ENCODE measurements around the gene IL17F. TPM values are rescaled to one million over a fixed set of nuclear protein-coding genes. Genes with fewer than 3 reads are reported as not detected.

IL17F gene
- polyA plus RNA-seq, 1 donor (not counting 4 experiments of a cell fraction or from before 2014, with no cell fraction given) = not detected

DNA sequence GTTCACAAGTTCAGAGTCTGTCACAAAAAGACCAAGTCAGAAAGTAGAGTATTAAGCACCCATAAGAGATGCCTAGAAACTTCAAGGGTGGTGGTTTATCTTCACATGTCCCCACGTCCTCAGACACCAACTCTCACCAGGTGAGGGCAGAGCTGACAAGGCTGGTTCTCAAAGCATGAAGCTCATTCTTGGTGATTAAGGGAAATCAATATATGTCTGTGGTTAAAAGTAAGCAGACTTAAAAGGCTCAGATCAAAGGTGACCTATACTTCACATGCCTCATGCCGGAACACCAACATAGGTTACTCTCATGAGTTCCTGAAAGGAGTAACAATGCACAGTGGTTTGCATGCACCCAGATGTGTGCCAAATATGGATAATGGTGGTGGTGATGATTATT is 31.2 kb downstream of the IL17F start:
- no peak overlapping the region for H3K9ac ChIP-seq (ENCODE audit: control insufficient read depth, extremely low read depth, insufficient read depth, low read length)
- DNase-seq (ENCODE audit: low read depth, low spot score) = no peak
- TF ChIP-seq, protein P1, sequence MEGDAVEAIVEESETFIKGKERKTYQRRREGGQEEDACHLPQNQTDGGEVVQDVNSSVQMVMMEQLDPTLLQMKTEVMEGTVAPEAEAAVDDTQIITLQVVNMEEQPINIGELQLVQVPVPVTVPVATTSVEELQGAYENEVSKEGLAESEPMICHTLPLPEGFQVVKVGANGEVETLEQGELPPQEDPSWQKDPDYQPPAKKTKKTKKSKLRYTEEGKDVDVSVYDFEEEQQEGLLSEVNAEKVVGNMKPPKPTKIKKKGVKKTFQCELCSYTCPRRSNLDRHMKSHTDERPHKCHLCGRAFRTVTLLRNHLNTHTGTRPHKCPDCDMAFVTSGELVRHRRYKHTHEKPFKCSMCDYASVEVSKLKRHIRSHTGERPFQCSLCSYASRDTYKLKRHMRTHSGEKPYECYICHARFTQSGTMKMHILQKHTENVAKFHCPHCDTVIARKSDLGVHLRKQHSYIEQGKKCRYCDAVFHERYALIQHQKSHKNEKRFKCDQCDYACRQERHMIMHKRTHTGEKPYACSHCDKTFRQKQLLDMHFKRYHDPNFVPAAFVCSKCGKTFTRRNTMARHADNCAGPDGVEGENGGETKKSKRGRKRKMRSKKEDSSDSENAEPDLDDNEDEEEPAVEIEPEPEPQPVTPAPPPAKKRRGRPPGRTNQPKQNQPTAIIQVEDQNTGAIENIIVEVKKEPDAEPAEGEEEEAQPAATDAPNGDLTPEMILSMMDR (optimal IDR thresholded peaks at IDR 0.05 in 1 of 3, IDR thresholded peaks at IDR 0.05 in 1 of 3, conservative IDR thresholded peaks at IDR 0.05 in 1 of 3; ENCODE audit: extremely low read depth in 1 of 3, insufficient read depth in 2 of 3, low read length in 3 of 3) = no peak
- TF ChIP-seq EZH2 (IDR thresholded peaks at IDR 0.05; ENCODE audit: low read length) = no peak
- H3K36me3 ChIP-seq (ENCODE audit: control insufficient read depth in 2 of 2, extremely low read depth in 1 of 2, insufficient read depth in 2 of 2, low read length in 2 of 2) = no peaks in the 10 kb centered on the region
- FAIRE-seq = no peak
- no peak overlapping the region for H3K4me3 ChIP-seq (ENCODE audit: control insufficient read depth in 2 of 3, extremely low read depth in 1 of 3, insufficient read depth in 2 of 3, low read depth in 1 of 3, low read length in 3 of 3)
- H2AFZ ChIP-seq (ENCODE audit: control insufficient read depth, low read length) = no peak overlapping the region
- no peaks in the 10 kb centered on the region for H3K9me1 ChIP-seq (ENCODE audit: control insufficient read depth, extremely low read depth, insufficient read depth, low read length)
- no peaks in the 10 kb centered on the region for H3K79me2 ChIP-seq (ENCODE audit: control insufficient read depth, insufficient read depth, low read length)
- H3K27me3 ChIP-seq (ENCODE audit: control insufficient read depth, extremely low read depth, insufficient read depth, low read length) = no peaks in the 10 kb centered on the region
- H3K27ac ChIP-seq (ENCODE audit: control insufficient read depth, insufficient read depth, low read length) = no peak overlapping the region
- H4K20me1 ChIP-seq (ENCODE audit: control insufficient read depth, extremely low read depth, insufficient read depth, low read length) = no peaks in the 10 kb centered on the region
- no peak overlapping the region for H3K4me2 ChIP-seq (ENCODE audit: control insufficient read depth, extremely low read depth, insufficient read depth, low read depth, low read length)
- dilution Hi-C loops (cut with MboI; ENCODE audit: extremely low pct_ligation_motif_present, low sequenced_read_pairs) = no loop called here
- no peaks in the 10 kb centered on the region for H3K4me1 ChIP-seq (ENCODE audit: control insufficient read depth, extremely low read depth, insufficient read depth, low read length)
- no peaks in the 10 kb centered on the region for H3K9me3 ChIP-seq (ENCODE audit: control insufficient read depth, low read depth, low read length)

DNA sequence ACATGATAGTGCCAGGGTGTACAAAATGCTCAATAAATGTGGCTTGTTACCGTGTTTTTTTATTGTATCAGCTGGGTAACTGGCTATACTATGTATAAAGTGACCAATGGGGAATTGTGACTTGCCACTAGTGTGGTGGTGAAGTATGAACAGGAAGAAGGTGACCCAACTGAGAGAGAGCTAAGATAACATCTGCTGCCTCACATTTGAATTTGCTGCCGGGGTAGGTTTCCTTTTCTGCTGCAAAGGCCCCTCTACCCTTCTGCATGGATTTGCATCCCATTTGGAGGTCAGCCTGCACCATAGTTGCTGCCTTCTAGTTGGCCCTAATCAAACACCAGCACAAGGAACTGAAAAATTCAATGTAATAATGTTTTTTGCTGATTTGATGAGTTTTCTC is 34.1 kb downstream of the IL17F start:
- Histone ChIP-seq H3K4me2 (ENCODE audit: control insufficient read depth, extremely low read depth, insufficient read depth, low read depth, low read length) (no peak overlapping the region), H2AFZ (ENCODE audit: control insufficient read depth, low read length) (no peak overlapping the region), H3K79me2 (ENCODE audit: control insufficient read depth, insufficient read depth, low read length) (no peaks in the 10 kb centered on the region), H3K36me3 (ENCODE audit: control insufficient read depth in 2 of 2, extremely low read depth in 1 of 2, insufficient read depth in 2 of 2, low read length in 2 of 2) (no peaks in the 10 kb centered on the region), H3K9ac (ENCODE audit: control insufficient read depth, extremely low read depth, insufficient read depth, low read length) (no peak overlapping the region), H3K9me3 (ENCODE audit: control insufficient read depth, low read depth, low read length) (no peaks in the 10 kb centered on the region), H3K27me3 (ENCODE audit: control insufficient read depth, extremely low read depth, insufficient read depth, low read length) (no peaks in the 10 kb centered on the region), H3K4me3 (ENCODE audit: control insufficient read depth in 2 of 3, extremely low read depth in 1 of 3, insufficient read depth in 2 of 3, low read depth in 1 of 3, low read length in 3 of 3) (no peak overlapping the region), H3K4me1 (ENCODE audit: control insufficient read depth, extremely low read depth, insufficient read depth, low read length) (no peaks in the 10 kb centered on the region), H3K27ac (ENCODE audit: control insufficient read depth, insufficient read depth, low read length) (no peak overlapping the region), H3K9me1 (ENCODE audit: control insufficient read depth, extremely low read depth, insufficient read depth, low read length) (no peaks in the 10 kb centered on the region), H4K20me1 (ENCODE audit: control insufficient read depth, extremely low read depth, insufficient read depth, low read length) (no peaks in the 10 kb centered on the region)
- dilution Hi-C loops (cut with MboI; ENCODE audit: extremely low pct_ligation_motif_present, low sequenced_read_pairs) = no loop called here
- DNase-seq (ENCODE audit: low read depth, low spot score) (no peak), FAIRE-seq (no peak)
- TF ChIP-seq EZH2 (IDR thresholded peaks at IDR 0.05; ENCODE audit: low read length) = no peak

DNA sequence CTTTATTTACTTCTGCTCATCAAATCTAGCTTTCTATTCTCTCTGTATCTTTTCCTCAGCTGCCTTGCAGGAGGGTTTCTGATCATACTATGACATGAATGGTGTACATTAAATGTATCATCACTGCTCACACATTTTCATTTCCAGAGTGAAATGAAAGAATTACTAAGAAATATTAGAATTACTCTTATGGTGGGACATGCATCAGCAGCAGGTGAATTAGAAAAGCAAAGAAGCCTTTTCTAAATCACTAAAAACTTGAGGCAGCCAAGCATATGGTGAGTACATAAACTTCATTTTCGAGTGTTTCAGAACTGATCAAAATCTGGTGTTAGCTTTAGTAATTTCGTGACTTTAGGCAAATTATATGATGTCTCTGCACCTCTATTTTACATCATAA is 34.5 kb downstream of the IL17F start:
- dilution Hi-C loops (cut with MboI; ENCODE audit: extremely low pct_ligation_motif_present, low sequenced_read_pairs) = no loop called here
- Histone ChIP-seq H3K4me1 (ENCODE audit: control insufficient read depth, extremely low read depth, insufficient read depth, low read length) (no peaks in the 10 kb centered on the region), H3K79me2 (ENCODE audit: control insufficient read depth, insufficient read depth, low read length) (no peaks in the 10 kb centered on the region), H3K27ac (ENCODE audit: control insufficient read depth, insufficient read depth, low read length) (no peak overlapping the region), H3K27me3 (ENCODE audit: control insufficient read depth, extremely low read depth, insufficient read depth, low read length) (no peaks in the 10 kb centered on the region), H3K4me2 (ENCODE audit: control insufficient read depth, extremely low read depth, insufficient read depth, low read depth, low read length) (no peak overlapping the region), H3K9ac (ENCODE audit: control insufficient read depth, extremely low read depth, insufficient read depth, low read length) (no peak overlapping the region), H2AFZ (ENCODE audit: control insufficient read depth, low read length) (no peak overlapping the region), H4K20me1 (ENCODE audit: control insufficient read depth, extremely low read depth, insufficient read depth, low read length) (no peaks in the 10 kb centered on the region), H3K36me3 (ENCODE audit: control insufficient read depth in 2 of 2, extremely low read depth in 1 of 2, insufficient read depth in 2 of 2, low read length in 2 of 2) (no peaks in the 10 kb centered on the region), H3K4me3 (ENCODE audit: control insufficient read depth in 2 of 3, extremely low read depth in 1 of 3, insufficient read depth in 2 of 3, low read depth in 1 of 3, low read length in 3 of 3) (no peak overlapping the region), H3K9me3 (ENCODE audit: control insufficient read depth, low read depth, low read length) (no peaks in the 10 kb centered on the region), H3K9me1 (ENCODE audit: control insufficient read depth, extremely low read depth, insufficient read depth, low read length) (no peaks in the 10 kb centered on the region)
- no peak for DNase-seq (ENCODE audit: low read depth, low spot score)
- FAIRE-seq = no peak
- TF ChIP-seq EZH2 (IDR thresholded peaks at IDR 0.05; ENCODE audit: low read length) = no peak
- TF ChIP-seq, protein P1 (optimal IDR thresholded peaks at IDR 0.05 in 1 of 3, IDR thresholded peaks at IDR 0.05 in 1 of 3, conservative IDR thresholded peaks at IDR 0.05 in 1 of 3; ENCODE audit: extremely low read depth in 1 of 3, insufficient read depth in 2 of 3, low read length in 3 of 3) = no peak
